Hepatocyte (in vitro differentiated cells): ENCODE data around the gene GYG1.

Experiments used
- CTCF ChIP-seq: fragments of 200-600 bp; sonication (generic); IDR thresholded peaks from 2 replicates; pipeline ENCODE4 v1.5.1; 2016; ENCODE audit warnings: antibody characterized with exemption, mild to moderate bottlenecking; ENCODE audit not compliant: poor library complexity
- EZH2 ChIP-seq: fragments of 200-600 bp; sonication (generic); IDR thresholded peaks from 2 replicates; pipeline ENCODE4 v1.6.1; 2016; ENCODE audit warnings: antibody characterized with exemption, mild to moderate bottlenecking, borderline replicate concordance
- EZH2phosphoT487 ChIP-seq: fragments of 200-600 bp; sonication (generic); IDR thresholded peaks from one replicate; pipeline ENCODE4 v1.6.1; 2018; ENCODE audit warnings: antibody characterized with exemption, mild to moderate bottlenecking, low read depth, moderate library complexity; ENCODE audit not compliant: unreplicated experiment, severe bottlenecking

GRCh38 chr3:148968321-148968720, 23.0 kb upstream of the GYG1 start:
- TF ChIP-seq CTCF (no peak), EZH2phosphoT487 (no peak), EZH2 (no peak)
